ENCODE results near the gene SPATA31E1.

The SPATA31E1 gene

GRCh38 chr9:87863882-87864465, 18.7 kb upstream of the SPATA31E1 start:
- no peak for DNase-seq

- DNase-seq, result no peak
Measured at GRCh38 chr9:87864915-87865314, 17.8 kb upstream of the SPATA31E1 start.

- no peak for DNase-seq
Measured at GRCh38 chr9:87865626-87866025, 17.1 kb upstream of the SPATA31E1 start.

GRCh38 chr9:87867391-87867790, 15.3 kb upstream of the SPATA31E1 start:
- no peak for DNase-seq

GRCh38 chr9:87868175-87868574, 14.5 kb upstream of the SPATA31E1 start:
- no peak for DNase-seq

GRCh38 chr9:87868635-87869034, 14.0 kb upstream of the SPATA31E1 start:
- DNase-seq, result no peak

- DNase-seq, result no peak
Measured at GRCh38 chr9:87869082-87869481, 13.6 kb upstream of the SPATA31E1 start.

GRCh38 chr9:87871425-87872078, 11.1 kb upstream of the SPATA31E1 start:
- no peak for DNase-seq

GRCh38 chr9:87872079-87872624, 10.5 kb upstream of the SPATA31E1 start:
- no peak for DNase-seq

GRCh38 chr9:87873607-87874303, 8.9 kb upstream of the SPATA31E1 start:
- no peak for DNase-seq

- DNase-seq, result no peak
Measured at GRCh38 chr9:87874304-87874623, 8.4 kb upstream of the SPATA31E1 start.

- DNase-seq, result no peak
Measured at GRCh38 chr9:87875060-87875459, 7.6 kb upstream of the SPATA31E1 start.

- no peak for DNase-seq
Measured at GRCh38 chr9:87875831-87876545, 6.7 kb upstream of the SPATA31E1 start.

GRCh38 chr9:87876708-87877107, 6.0 kb upstream of the SPATA31E1 start:
- DNase-seq, result no peak

- DNase-seq, result no peak
Measured at GRCh38 chr9:87878989-87879511, 3.6 kb upstream of the SPATA31E1 start.

- no peak for DNase-seq
Measured at GRCh38 chr9:87880116-87880515, 2.6 kb upstream of the SPATA31E1 start.

- DNase-seq, result no peak
Measured at GRCh38 chr9:87880683-87881082, 2.0 kb upstream of the SPATA31E1 start.

- DNase-seq, result no peak
Measured at GRCh38 chr9:87883274-87883673, 597 bp downstream of the SPATA31E1 start.

GRCh38 chr9:87883990-87884389, 1.3 kb downstream of the SPATA31E1 start:
- no peak for DNase-seq

- no peak for DNase-seq
Measured at GRCh38 chr9:87884578-87885459, 2.1 kb downstream of the SPATA31E1 start.

GRCh38 chr9:87885484-87886189, 3.0 kb downstream of the SPATA31E1 start:
- no peak for DNase-seq

All from NCI-H748 treated with DMSO at 0.1 percent for 48 hours (cell line).